HG03139 (cell line): Measurements from ENCODE around the gene COMMD2.

ENCODE experiments used
- ATAC-seq: cut with Tn5 transposase; IDR thresholded peaks from one replicate; pipeline ENCODE4 v1.9.1; 2021; ENCODE audit not compliant: unreplicated experiment

The COMMD2 gene

DNA sequence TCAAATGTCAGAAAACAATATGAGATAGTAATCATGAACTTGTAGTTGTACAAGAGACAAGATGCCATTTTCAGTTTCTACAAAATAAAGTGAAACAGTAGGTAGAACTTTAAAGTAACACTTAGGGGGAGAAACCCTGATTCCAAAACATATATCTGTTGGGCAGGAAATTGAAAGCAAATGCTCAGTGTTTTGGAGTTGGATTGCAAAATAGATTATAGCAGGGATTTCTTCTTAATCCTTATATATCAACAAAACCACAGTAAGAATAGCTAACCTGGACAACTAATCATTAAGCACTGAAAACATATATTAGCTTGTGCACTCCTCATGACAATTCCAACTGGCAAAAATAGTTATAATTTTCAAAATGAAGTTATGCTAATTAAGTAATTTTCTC lies 46.9 kb downstream of the COMMD2 start:
- ATAC-seq = no peak

DNA sequence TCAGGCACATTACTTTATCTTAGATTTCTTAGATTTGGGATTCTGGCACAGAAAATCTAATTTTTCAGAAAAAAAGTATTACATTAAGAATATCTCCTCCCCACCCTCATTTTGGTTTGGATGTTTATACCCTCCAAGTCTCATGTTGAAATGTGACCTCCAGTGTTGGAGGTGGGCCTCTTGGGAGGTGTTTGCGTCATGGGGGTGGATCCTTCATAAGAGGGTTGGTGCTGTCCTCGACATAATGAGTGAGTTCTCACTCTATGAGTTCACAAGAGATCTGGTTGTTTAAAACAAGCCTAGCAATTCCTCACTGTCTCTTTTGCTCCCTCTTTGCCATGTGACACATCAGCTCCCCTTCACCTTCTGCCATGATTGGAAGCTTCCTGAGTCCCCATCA lies 48.8 kb downstream of the COMMD2 start:
- no peak for ATAC-seq

DNA sequence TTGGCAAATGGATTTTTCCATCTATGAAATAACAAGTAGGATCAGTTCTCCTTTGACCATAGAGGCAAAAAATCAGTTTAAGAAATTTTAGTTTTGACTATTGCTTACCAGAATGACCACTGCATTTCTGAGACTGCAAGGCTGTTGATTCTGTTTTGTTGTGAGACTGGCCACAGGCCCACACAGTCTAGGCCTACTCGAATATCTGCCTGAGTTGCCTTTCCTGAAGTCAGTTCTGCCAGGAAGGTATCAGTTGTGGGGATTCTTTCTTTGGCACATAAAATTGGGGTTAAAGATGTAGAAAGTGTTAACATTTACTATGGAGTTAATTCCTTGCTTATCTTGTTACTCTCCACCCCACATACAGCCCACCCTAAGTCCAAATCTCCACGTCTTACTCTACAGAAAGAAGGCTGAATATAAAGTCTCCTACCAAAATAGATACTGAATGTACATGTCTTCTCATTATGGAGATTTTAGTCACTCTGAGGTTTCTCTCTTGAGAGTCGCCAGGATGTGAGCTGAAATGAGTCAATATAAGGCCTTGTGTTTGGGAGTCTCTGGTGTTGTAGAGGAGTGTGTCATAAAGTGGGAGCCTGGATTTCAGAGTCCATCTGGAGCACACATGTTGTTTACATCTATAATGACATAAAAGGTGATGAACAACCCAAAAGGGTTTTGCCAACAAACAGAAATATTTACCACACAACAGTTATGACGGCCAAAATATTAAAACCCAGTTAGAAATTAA lies 49.4 kb downstream of the COMMD2 start:
- ATAC-seq = no peak

DNA sequence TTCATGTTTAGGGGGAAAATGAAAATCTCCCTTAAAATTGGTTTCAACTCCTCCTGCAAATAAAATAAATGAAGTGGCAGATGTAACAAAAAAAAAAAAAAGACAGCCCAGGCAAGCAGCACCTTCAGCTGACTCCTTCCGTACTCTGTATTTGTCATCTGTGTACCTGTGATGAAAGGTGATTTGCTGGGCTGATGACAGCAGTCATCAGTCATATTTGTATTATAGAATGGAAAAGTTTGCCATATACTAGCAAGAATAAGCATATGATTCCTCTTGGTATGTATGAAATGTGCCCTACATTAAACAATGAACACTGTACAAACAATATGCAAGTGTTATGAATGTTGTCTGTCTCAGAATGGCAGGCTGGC lies 50.3 kb downstream of the COMMD2 start:
- ATAC-seq = no peak

DNA sequence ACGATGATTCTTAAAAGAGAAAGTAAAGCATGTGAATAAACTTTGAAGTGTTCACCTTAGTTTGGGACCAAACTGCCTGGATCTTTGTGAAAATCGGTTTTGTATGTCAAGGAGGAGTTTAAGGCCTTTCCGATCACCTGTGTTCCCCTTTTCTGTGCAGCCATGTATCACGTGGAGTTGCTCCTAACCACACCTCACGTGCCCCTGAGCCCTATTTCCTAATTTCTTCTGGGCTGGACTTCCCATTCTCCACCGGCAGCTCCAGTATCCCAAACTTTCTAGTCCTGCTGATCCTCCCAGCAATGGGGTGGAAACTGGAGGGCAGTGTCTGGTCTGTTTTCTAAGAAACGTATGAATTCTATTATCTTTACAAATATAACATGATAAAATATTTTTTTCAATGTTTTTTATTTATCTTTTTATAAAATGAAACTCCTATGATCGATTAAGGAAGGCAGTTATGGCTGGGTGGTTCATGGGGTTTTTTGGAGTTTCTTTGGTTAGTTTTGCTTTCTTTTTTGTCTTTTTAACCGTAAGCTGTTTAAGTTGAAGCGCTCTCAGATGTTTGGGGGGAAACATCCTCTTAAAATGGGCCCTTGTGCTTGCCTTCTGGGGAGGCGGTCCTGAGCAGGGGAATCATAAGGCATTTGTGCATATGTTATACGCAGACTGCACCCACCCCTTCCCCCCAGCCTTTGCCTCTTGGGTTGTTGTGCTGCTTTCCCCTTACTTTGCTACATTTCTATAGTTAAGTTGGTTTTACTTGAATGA lies 50.9 kb downstream of the COMMD2 start:
- no peak for ATAC-seq
